Activated CD8-positive, alpha-beta memory T cell treated with anti-CD3 and anti-CD28 coated beads, Interleukin-2, amount 50 U/mL, for 4 hours (primary cell): ENCODE results near the gene YPEL3.

ENCODE experiments used
- DNase-seq: peaks from one replicate; pipeline ENCODE4 v3.0.0-alpha.2; 2020

Gene YPEL3

DNA sequence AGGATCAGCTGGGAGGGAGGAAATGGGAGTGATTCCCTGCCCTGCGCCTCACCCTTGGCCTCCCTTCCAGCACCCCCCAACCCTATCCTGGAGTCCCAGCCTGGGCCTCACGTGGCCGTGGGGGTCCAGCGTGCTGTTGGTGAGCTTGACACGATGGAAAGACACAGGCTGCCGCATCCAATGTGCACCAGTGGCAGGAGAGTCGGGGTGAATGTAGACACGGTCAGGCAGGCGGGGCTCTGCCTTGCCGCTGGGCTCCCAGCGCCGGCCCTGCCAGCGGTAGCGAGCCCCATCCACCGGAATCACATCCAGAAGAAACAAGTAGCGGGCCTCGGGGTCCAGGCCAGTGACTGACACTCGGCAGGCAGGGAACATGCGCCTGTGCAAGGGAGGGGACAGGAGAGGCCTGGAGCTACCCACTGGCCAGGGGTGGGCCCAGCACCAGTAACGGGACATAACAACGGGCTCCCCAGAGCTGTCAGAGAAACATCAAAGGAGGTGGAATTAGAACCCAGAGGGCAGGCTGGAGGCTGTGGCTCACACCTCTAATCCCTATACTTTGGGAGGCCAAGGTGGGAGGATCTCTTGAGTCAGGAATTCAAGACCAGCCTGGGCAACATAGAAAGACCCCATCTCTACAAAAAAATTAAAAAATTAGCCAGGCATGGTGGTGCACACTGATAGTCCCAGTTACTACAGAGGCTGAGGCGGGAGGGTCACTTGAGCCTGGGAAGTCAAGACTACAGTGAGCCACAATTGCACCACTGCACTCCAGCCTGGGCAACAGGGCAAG lies 7.0 kb downstream of the YPEL3 start:
- DNase-seq, result no peak

GRCh38 chr16:30088237-30088831 lies 7.7 kb downstream of the YPEL3 start:
- DNase-seq, result no peak

- DNase-seq, result no peak
These were observed 8.7 kb downstream of the YPEL3 start for GRCh38 chr16:30087181-30087898.

DNA sequence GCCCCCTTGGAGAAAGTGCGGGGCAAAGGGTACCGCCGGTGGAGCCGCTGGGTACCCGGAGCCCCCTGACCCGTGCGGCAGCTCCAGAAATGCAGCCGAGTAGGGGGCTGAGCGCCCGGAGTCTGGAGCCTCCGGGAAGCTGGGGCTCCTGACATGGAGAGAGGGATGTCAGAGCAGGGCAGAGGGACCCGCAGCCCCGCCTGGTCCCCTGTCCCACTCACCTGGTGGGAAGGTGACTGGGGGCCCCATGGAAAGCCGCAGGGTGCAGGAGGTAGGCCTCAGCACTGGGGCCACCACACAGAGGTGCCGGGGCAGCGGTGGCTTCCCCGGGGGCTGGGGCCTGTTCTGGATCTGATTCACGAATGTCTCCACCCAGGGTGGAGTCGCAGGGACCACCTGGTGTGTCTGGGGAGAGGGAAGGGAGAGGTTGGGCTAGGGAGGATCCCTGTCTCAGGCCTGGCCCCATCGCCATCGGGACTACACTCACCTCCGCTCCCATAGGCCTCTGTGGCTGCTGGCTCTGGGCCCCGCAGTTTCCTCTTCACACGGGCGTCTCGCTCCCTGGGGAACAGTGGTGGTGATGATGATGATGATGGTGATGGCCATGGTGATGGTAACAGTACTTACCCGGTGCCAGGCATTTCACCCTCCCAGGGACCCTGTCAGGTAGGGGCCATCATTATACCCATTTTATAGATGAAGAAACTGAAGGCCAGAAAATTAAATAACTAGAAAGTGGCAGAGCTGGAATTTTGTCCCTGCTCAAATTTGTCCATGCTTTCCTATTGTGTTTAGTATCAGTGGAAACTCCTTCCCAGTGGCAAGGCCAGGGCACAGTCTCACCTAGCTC lies 9.5 kb downstream of the YPEL3 start:
- no peak for DNase-seq

GRCh38 chr16:30085820-30086219 lies 10.2 kb downstream of the YPEL3 start:
- no peak for DNase-seq

DNA sequence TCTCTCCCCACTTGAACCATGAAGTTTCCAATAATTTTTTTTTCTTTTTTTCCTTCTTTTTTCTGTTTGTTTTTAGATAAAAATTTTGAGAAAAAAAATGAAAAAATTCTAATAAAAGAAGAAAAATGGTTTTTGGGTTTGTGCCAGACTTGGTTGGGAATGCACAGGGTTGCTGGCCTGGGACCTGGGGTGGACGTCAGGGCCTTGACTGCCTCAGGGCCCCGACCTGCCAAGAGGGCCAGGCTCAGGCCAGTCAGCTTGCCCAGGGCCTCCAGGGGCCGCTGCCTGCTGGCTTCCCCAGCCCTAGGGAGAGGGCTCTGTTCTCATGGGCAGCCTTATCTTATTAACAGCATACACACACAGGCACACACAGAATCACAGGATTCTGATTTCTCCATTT lies 10.8 kb downstream of the YPEL3 start:
- DNase-seq, result no peak

GRCh38 chr16:30084816-30085159 lies 11.2 kb downstream of the YPEL3 start:
- DNase-seq, result no peak

GRCh38 chr16:30084096-30084815 lies 11.8 kb downstream of the YPEL3 start:
- DNase-seq, result no peak

- no peak for DNase-seq
These were observed 12.6 kb downstream of the YPEL3 start for GRCh38 chr16:30083216-30084055.

DNA sequence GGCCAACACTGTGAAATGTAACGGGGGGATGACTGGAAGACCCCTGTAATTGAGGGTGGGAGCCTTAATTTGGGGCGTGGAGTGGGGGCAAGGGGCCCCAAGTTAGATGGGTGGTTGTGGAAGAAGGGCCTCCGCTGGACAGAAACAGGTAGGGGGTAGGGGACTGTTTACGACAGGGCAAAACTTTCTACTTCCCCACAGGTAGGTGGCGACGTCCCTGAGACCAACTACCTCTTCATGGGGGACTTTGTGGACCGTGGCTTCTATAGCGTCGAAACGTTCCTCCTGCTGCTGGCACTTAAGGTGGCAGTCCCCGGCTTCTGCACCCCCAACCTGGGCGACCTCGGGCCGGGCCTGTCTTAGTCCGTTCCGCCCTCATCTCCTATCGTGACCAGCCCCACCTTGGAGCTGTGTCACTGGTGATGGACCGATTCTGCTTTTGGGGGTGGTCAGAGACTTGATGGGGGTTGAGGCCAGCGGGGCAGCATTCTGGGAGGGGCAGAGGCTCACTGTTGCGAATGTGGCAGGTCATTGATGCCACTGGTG lies 13.4 kb downstream of the YPEL3 start:
- DNase-seq, result no peak

DNA sequence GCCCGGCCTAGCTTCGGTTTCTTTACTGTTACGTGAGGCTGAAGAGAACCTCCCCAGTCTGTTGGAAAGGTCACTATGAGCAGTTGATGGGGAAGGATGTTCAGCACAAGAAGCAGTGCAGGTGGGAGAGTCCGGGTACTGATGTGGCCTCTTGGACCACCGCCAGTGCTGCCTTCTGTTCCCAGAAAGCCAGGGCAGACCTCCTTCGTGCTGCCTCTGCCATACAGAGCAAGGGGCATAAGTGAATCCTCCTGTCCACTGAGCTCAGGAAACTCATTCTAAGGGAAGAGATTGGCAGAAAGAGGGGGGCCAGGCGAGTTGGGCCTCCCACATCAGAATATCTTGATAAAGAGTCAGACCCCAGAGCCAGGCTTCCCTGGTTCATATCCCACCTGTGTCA lies 16.5 kb downstream of the YPEL3 start:
- DNase-seq, result no peak

GRCh38 chr16:30078744-30079143 lies 17.3 kb downstream of the YPEL3 start:
- DNase-seq, result no peak

DNA sequence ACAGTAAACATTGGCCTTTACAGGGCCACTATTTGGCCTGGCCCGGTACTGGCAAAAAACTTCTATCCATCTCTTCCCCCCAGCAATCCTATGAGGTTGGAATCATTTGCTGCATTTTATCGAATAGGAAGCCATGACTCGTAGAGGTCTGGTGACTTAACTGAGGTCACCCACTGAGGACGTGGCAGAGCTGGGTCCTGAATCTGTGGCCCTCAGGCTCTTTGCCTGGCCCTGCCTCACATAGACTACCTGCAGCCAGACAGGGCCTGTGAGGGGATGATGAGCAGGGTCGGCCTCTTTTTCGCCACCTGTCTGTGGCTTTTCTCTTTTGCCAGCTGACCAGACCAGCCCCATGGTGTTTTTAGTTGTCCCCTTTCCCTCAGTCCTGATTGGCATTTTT lies 18.4 kb downstream of the YPEL3 start:
- DNase-seq, result no peak

GRCh38 chr16:30076276-30076791 lies 19.7 kb downstream of the YPEL3 start:
- DNase-seq, result no peak

DNA sequence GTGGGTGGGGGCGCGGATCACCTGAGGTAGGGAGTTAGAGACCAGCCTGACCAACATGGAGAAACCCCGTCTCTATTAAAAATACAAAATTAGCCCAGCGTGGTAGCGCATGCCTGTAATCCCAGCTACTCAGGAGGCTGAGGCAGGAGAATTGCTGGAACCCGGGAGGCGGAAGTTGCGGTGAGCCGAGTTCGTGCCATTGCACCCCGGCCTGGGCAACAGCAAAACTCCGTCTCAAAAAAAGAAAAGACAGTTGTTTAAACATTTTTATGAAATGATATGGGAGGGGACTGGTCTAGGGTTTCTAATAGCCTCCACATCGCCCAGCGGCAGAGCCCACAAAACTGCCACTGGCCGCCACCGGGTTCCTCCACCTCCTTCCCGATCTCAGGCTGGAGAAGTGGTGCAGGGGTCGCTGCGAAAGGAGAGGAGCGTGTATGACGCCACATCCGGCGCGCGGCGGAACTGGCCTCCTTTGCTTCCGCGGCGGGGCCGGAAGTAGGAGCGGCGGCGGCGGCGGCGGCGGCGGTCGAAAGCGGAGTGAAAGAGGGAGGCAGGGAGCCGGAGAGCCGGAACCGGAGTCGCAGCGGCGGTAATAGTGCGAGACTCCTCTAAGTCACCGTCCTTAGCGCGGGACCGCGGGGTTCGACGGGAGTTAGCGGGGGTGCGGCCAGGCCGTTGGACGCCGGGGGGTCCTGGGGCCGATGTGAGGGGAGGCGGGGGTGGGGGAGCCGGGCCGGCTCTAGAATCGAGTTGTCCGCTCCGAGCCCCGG lies 20.3 kb downstream of the YPEL3 start, which contains the start of gene PPP4C:
TSS of gene PPP4C (plus strand) at position 492 of the 773 bp plus-strand sequence. CDS start 384 bp downstream, outside the sequence.
- DNase-seq, result peak; percentile 89

DNA sequence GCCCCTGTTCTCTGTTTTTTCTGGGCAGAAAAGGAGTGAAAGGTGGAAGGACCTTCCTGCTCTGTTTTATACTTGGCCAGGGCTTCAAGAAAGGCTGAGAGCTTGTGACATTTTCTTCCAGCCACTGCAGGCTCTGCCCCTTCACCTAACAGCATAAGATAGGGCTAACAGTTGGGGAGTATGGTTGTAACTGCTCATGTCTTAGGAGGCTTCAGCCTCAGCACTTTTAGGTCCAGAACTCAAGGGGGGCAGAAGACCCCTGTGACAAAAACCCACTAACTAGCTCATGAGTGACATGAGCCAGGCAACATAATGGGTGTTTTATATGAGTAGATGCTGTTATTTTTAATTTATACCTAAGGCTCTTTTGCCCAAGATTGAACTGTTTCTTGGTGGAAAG lies 25.5 kb downstream of the YPEL3 start:
- DNase-seq, result no peak

- no peak for DNase-seq
These were observed 26.2 kb downstream of the YPEL3 start for GRCh38 chr16:30069611-30070462.

GRCh38 chr16:30068750-30069610 lies 27.0 kb downstream of the YPEL3 start:
- peak; percentile 61 for DNase-seq
